A549 (cell line): ENCODE results near the gene AP3S2. TPM values are rescaled to one million over a fixed set of nuclear protein-coding genes. Genes with fewer than 3 reads are reported as not detected.

Experiments
- ATAC-seq, 2 experiments: fragments of 200-7000 bp in 1 of 2; fragments of >200 bp in 1 of 2; cut with Nextera tagmentation in 1 of 2; cut with Tn5 transposase in 1 of 2; 3 replicates each; pipeline versions ENCODE4 v1.8.0 to v1.9.1; 2018 to 2020; ENCODE audit warnings: mild to moderate bottlenecking in 1 of 2, moderate library complexity in 1 of 2
- CTCF ChIA-PET: fragments of 300-600 bp; sonication (Branson Sonifier 250); formaldehyde crosslinking; extraction: SDS; loops from one replicate; lab custom pipeline; 2021; ENCODE audit warnings: antibody characterized with exemption, inconsistent platforms; lab: Yijun Ruan, JAX
- POLR2A ChIA-PET: fragments of 350-600 bp; formaldehyde crosslinking; extraction: SDS; loops from one replicate; lab custom pipeline; 2021; ENCODE audit warnings: antibody characterized with exemption, inconsistent platforms; lab: Yijun Ruan, JAX
- DNase-seq, 2 experiments: peaks; one replicate each; pipeline versions ENCODE4 v3.0.0 to v3.0.0-alpha.2; 2011 to 2016; ENCODE audit warnings: low read depth in 1 of 2, low spot score in 1 of 2
- FAIRE-seq: peaks from 2 replicates; lab custom pipeline; 2011; peaks lifted over from hg19 to GRCh38; lab: Jason Lieb, UNC
- H3K27ac ChIP-seq, 2 experiments: fragments of >200 bp; sonication (Bioruptor Twin); formaldehyde crosslinking; 3 replicates each; pipeline ENCODE4 v1.5.1; 2016 to 2017
- H3K4me1 ChIP-seq: fragments of >200 bp; sonication (Bioruptor Twin); formaldehyde crosslinking; 3 replicates; pipeline ENCODE4 v1.6.1; 2016
- H3K4me2 ChIP-seq: fragments of >200 bp; sonication (Bioruptor Twin); formaldehyde crosslinking; 3 replicates; pipeline ENCODE4 v1.6.1; 2016
- H3K4me3 ChIP-seq: fragments of >200 bp; sonication (Bioruptor Twin); formaldehyde crosslinking; 3 replicates; pipeline ENCODE4 v1.5.1; 2016
- H3K9me3 ChIP-seq: fragments of >200 bp; sonication (Bioruptor Twin); formaldehyde crosslinking; 3 replicates; pipeline ENCODE4 v1.6.1; 2016
- EHF ChIP-seq: fragments of 250-450 bp; sonication (Bioruptor Pico); IDR thresholded peaks from 2 replicates; pipeline ENCODE4 v1.5.0; 2020; ENCODE audit warnings: mild to moderate bottlenecking
- EHMT2 ChIP-seq: fragments of 200-600 bp; sonication (generic); IDR thresholded peaks from 2 replicates; pipeline ENCODE4 v1.6.1; 2016; ENCODE audit warnings: antibody characterized with exemption, low read depth, mild to moderate bottlenecking, moderate library complexity
- EP300 ChIP-seq, 2 experiments: fragments of >200 bp; sonication (Bioruptor Twin); formaldehyde crosslinking; IDR thresholded peaks; 2 replicates in 1 of 2; 3 replicates in 1 of 2; pipeline ENCODE4 v1.6.1; 2016 to 2017
- FOXS1 ChIP-seq: fragments of 250-450 bp; sonication (Bioruptor Pico); IDR thresholded peaks from 2 replicates; pipeline ENCODE4 v1.5.0; 2020; ENCODE audit warnings: mild to moderate bottlenecking, moderate library complexity
- HDAC2 ChIP-seq: fragments of 200-600 bp; sonication (generic); IDR thresholded peaks from 2 replicates; pipeline ENCODE4 v1.6.1; 2016
- HEYL ChIP-seq: fragments of 250-450 bp; sonication (Bioruptor Pico); IDR thresholded peaks from 2 replicates; pipeline ENCODE4 v1.8.0; 2021; ENCODE audit warnings: mild to moderate bottlenecking, moderate library complexity
- JUN ChIP-seq, 2 experiments: fragments of >200 bp; sonication (Bioruptor Twin); formaldehyde crosslinking; IDR thresholded peaks; 2 replicates in 1 of 2; 3 replicates in 1 of 2; pipeline ENCODE4 v1.6.1; 2016 to 2017
- KDM5A ChIP-seq: fragments of 200-600 bp; sonication (generic); IDR thresholded peaks from 2 replicates; pipeline ENCODE4 v1.6.1; 2016; ENCODE audit warnings: antibody characterized with exemption, mild to moderate bottlenecking
- NPAS2 ChIP-seq: fragments of 250-450 bp; sonication (Bioruptor Pico); IDR thresholded peaks from 2 replicates; pipeline ENCODE4 v1.8.0; 2022; ENCODE audit warnings: mild to moderate bottlenecking, moderate library complexity, borderline replicate concordance
- POLR2A ChIP-seq: IDR thresholded peaks from 2 replicates; pipeline ENCODE4 v1.6.1; 2012; ENCODE audit warnings: mild to moderate bottlenecking, low read length
- RFX5 ChIP-seq: fragments of 450-650 bp; IDR thresholded peaks from 2 replicates; pipeline ENCODE4 v1.7.1; 2014; ENCODE audit warnings: antibody characterized with exemption, mild to moderate bottlenecking, moderate library complexity
- TFCP2L1 ChIP-seq: fragments of 250-450 bp; sonication (Bioruptor Pico); IDR thresholded peaks from 2 replicates; pipeline ENCODE4 v1.5.0; 2021; ENCODE audit warnings: mild to moderate bottlenecking
- ZC3H11A ChIP-seq: fragments of 450-650 bp; IDR thresholded peaks from 2 replicates; pipeline ENCODE4 v1.6.1; 2014; ENCODE audit warnings: antibody characterized with exemption, mild to moderate bottlenecking
- ZFP36 ChIP-seq: fragments of 450-650 bp; IDR thresholded peaks from 2 replicates; pipeline ENCODE4 v1.6.1; 2014; ENCODE audit warnings: borderline replicate concordance; ENCODE audit not compliant: partially characterized antibody
- whole genome bisulfite sequencing: methylation state at CpG from one replicate; pipeline ENCODE4 v1.1.6; 2017; ENCODE audit errors: missing lambda C conversion rate; 5-methylcytosine and 5-hydroxymethylcytosine counted together
- polyA plus RNA-seq, 4 experiments: library from polyadenylated mRNA; depleted of rRNA in 3 of 4; stranded (reverse); fragments of >200 nt; fragmentation: RNase III in 1 of 4; extraction: RNeasy Plus Mini Kit Qiagen cat#74134 plus additional on column Dnase treatment in 1 of 4; gene quantifications; 2 replicates in 3 of 4; 3 replicates in 1 of 4; pipeline ENCODE4 v1.2.3, GENCODE V29; 2011 to 2017
- TF ChIP-seq, protein P1 (sequence below): fragments of >200 bp; sonication (Bioruptor Twin); formaldehyde crosslinking; IDR thresholded peaks from 3 replicates; pipeline ENCODE4 v1.5.1; 2016
- TF ChIP-seq, protein P2 (sequence below): fragments of 450-650 bp; IDR thresholded peaks from 2 replicates; pipeline ENCODE4 v1.6.1; 2014; ENCODE audit warnings: antibody characterized with exemption
- TF ChIP-seq, protein P3 (sequence below): IDR thresholded peaks from 2 replicates; pipeline ENCODE4 v1.6.1; 2012

AP3S2 gene
- polyA plus RNA-seq, 2 of the 4 experiments (the other 2 are of a cell fraction) = 85.1 to 85.9 TPM

DNA sequence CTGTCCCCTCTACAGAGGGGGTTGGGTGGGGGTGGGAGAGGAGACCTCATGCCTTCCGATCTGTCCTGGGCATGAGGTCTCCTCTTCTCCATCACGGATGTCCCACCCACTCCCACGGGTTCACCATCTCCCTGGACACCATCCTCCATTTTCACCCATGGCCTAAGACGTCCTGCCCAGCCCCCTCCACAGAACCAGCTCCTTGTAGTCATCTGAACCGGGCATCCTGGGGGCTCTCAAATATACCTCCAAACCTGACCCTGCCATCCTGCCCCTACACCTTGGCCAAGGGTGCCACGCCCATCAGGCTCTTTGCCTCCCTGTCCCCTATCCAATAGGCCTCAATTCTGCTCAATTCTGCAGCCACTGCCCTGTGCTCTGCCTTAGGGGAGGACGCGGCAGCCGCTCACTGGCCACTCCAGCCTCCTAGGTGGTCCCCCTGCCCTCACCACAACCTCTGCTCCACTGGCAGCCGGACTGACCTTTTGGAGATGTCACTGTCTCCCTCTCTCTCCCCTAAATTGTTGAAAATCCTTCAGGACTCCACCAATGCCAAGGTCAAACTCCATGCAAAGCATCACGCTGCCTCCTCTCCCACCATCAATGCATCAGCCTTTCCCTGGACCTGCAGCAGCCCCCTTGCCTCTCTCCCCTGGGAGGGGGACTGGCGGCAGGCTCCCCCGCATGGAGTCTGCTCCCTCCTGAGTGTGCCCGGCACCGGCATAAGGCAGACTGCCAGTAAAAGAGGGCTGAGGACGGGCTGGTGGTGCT, 69.8 kb downstream of the AP3S2 start:
- ChIA-PET CTCF (interaction anchor here (0.9 to 4.2 kb wide), 5 partner anchors 22 to 64 kb away, joined by 3 to 31 read pairs (median 5); no protein-coding TSS in a partner anchor), POLR2A (no interaction called here)
- Histone ChIP-seq H3K4me1 (peaks cover 57% of the 10 kb centered on the region), H3K4me3 (no peak overlapping the region), H3K9me3 (no peaks in the 10 kb centered on the region), H3K27ac (peak overlapping the region; percentile 45 to 81), H3K4me2 (peak overlapping the region; percentile 29; the same call in 1 of the 3 replicates)
- FAIRE-seq (no peak), ATAC-seq (no peak), DNase-seq (no peak)
- no peak for TF ChIP-seq KDM5A
- no peak for TF ChIP-seq HEYL (CRISPR knock-in tag)
- no peak for TF ChIP-seq EP300 (IDR thresholded peaks at IDR 0.05)
- no peak for TF ChIP-seq NPAS2 (CRISPR knock-in tag)
- TF ChIP-seq, protein P1, sequence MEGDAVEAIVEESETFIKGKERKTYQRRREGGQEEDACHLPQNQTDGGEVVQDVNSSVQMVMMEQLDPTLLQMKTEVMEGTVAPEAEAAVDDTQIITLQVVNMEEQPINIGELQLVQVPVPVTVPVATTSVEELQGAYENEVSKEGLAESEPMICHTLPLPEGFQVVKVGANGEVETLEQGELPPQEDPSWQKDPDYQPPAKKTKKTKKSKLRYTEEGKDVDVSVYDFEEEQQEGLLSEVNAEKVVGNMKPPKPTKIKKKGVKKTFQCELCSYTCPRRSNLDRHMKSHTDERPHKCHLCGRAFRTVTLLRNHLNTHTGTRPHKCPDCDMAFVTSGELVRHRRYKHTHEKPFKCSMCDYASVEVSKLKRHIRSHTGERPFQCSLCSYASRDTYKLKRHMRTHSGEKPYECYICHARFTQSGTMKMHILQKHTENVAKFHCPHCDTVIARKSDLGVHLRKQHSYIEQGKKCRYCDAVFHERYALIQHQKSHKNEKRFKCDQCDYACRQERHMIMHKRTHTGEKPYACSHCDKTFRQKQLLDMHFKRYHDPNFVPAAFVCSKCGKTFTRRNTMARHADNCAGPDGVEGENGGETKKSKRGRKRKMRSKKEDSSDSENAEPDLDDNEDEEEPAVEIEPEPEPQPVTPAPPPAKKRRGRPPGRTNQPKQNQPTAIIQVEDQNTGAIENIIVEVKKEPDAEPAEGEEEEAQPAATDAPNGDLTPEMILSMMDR = no peak
- 87% methylated on average over 16 of the region's 16 CpGs for WGBS

DNA sequence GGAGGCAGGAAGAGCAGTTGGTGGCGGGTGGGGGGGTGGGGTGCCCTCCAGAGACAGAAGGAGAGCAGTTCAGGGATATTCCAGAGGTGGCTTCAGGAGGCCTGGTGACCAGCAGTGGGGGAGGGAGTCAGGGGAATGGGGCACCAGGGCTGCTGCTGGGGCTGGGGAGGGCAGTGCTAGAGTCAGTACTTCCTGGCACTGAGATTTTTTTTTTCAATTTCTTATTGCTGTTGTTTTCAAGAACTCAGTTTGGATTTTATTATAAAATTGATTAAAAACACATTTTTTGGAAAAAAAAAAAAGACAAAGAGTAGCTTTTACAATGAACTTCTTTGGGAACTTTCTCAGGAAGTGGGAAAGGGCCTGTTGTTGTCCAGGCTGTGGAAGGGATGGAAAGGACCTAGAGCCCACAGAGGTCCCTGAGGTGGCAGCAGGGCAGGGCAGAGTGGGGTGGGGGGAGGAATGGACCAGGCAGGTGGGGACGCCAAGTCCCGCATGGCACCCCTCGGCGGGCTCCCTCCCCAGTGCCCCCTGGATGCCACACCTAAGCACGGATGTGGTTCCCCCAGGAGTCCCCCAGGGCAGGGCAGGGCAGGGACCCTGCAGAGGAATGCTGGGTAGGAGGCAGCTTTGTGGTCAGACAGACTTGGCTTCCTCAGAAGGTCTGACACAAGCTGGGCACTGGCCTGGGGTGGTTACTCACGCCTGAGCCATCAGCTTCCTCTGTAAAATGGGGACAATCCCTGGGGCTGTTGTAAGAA, 70.7 kb downstream of the AP3S2 start:
- Histone ChIP-seq H3K4me3 (no peak overlapping the region), H3K9me3 (no peaks in the 10 kb centered on the region), H3K4me2 (peak overlapping the region; percentile 29), H3K27ac (peak overlapping the region; percentile 45 to 81), H3K4me1 (peaks cover 48% of the 10 kb centered on the region)
- DNase-seq (no peak), ATAC-seq (peak; percentile 35 to 54; a peak in 4 of 6 replicates), FAIRE-seq (peak; percentile 43)
- POLR2A ChIA-PET = interaction anchor here (0.6 kb wide), 1 partner anchor 488 kb away, joined by 3 read pairs; the partner anchor contains the start of gene POLG
- TF ChIP-seq FOXS1 = no peak
- TF ChIP-seq JUN (IDR thresholded peaks at IDR 0.05) = 0 out of 5 replicates have a peak, but pooled peaks of 1 of the 2 experiments have one; percentile 27
- CTCF ChIA-PET = interaction anchor here (0.9 to 4.2 kb wide), 7 partner anchors 17 to 65 kb away, joined by 3 to 31 read pairs (median 5); no protein-coding TSS in a partner anchor
- WGBS = 52% methylated on average over 6 of the region's 7 CpGs

DNA sequence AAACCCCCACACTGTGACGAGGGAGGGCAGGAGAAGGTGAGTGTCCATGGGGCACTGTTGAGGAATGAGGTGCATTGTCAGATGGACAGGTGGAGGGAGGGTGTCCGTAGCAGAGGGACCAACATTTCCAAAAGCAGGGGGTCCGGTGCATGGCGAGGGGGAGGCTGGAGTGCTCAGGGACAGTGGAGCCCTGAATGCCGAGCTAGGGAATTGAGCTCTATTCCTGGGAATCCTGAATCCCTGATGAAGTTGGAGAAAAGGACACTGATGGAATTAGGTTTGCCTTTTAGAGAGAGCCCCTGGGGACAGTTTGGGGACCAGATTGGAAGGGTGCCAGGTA, 71.2 kb downstream of the AP3S2 start:
- TF ChIP-seq POLR2A (no peak), HDAC2 (no peak), RFX5 (no peak), KDM5A (no peak)
- TF ChIP-seq, all 56 proteins: peak for 0
- Histone ChIP-seq H3K4me3 (no peak overlapping the region), H3K4me1 (peaks cover 44% of the 10 kb centered on the region), H3K4me2 (peak overlapping the region; percentile 57), H3K9me3 (no peaks in the 10 kb centered on the region), H3K27ac (peak overlapping the region; percentile 45 to 81)
- DNase-seq (no peak), FAIRE-seq (no peak), ATAC-seq (no peak)
- CTCF ChIA-PET = interaction anchor here (0.6 to 4.2 kb wide), 9 partner anchors 10 to 61 kb away, joined by 3 to 31 read pairs (median 4); no protein-coding TSS in a partner anchor
- WGBS = 90% methylated on average over 5 of the region's 5 CpGs
- POLR2A ChIA-PET = interaction anchor here (1.4 kb wide), 1 partner anchor 23 kb away, joined by 3 read pairs; no protein-coding TSS in a partner anchor

DNA sequence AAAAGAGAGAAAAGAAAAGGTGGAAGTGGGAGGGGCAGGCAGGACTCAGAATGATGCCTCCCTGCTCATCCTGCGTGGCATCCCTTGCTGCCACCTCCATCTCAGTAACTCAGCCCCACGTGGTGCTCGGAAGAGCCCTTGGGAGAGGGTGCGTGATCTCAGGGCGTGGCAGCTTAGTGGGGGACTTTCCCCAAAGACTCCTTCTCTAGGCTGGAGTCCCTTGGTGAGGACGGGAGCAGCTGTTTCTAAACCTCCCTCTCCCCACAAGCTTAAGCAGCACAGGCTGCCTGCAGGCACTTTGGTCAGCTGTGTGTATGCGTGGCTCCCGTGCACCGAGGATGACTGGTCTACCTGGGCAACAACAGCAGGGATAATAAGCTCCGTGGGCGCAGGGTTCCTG, 71.8 kb downstream of the AP3S2 start:
- H3K4me1 ChIP-seq = peaks cover 44% of the 10 kb centered on the region
- ChIA-PET POLR2A (interaction anchor here (0.6 to 1.4 kb wide), 4 partner anchors 24 to 72 kb away, joined by 3 to 4 read pairs (median 3); partner anchors contain the start of gene AP3S2), CTCF (interaction anchor here (0.6 to 4.2 kb wide), 12 partner anchors 10 to 179 kb away, joined by 3 to 31 read pairs (median 4); partner anchors contain the start of gene MESP1)
- H3K27ac ChIP-seq = peak overlapping the region; percentile 45 to 81
- H3K4me2 ChIP-seq = peak overlapping the region; percentile 57
- no peak for TF ChIP-seq ZFP36
- no peak for TF ChIP-seq EHF
- TF ChIP-seq, protein P2, sequence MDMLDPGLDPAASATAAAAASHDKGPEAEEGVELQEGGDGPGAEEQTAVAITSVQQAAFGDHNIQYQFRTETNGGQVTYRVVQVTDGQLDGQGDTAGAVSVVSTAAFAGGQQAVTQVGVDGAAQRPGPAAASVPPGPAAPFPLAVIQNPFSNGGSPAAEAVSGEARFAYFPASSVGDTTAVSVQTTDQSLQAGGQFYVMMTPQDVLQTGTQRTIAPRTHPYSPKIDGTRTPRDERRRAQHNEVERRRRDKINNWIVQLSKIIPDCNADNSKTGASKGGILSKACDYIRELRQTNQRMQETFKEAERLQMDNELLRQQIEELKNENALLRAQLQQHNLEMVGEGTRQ = peak; percentile 43; the same call in 1 of the 2 replicates
- TF ChIP-seq, protein P3, sequence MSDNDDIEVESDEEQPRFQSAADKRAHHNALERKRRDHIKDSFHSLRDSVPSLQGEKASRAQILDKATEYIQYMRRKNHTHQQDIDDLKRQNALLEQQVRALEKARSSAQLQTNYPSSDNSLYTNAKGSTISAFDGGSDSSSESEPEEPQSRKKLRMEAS = 0 out of 2 replicates have a peak, but pooled peaks have one; percentile 22
- TF ChIP-seq TFCP2L1 (CRISPR knock-in tag) = no peak
- TF ChIP-seq ZC3H11A = no peak
- no peak for TF ChIP-seq NPAS2 (CRISPR knock-in tag)
- no peak for TF ChIP-seq EHMT2
- H3K4me3 ChIP-seq = no peak overlapping the region
- 48% methylated on average over 11 of the region's 11 CpGs for WGBS
- no peak for FAIRE-seq
- peak; percentile 28 to 66 for DNase-seq
- no peaks in the 10 kb centered on the region for H3K9me3 ChIP-seq
- ATAC-seq = peak; percentile 15 to 49; a peak in 5 of 6 replicates
